ENCODE data around the gene GRIP1. TPM values are rescaled to one million over a fixed set of nuclear protein-coding genes. Genes with fewer than 3 reads are reported as not detected.

The GRIP1 gene
- total and polyA plus RNA-seq, 2 of the 4 experiments (the other 2 are of a cell fraction), result under 0.01 to 0.07 TPM

DNA sequence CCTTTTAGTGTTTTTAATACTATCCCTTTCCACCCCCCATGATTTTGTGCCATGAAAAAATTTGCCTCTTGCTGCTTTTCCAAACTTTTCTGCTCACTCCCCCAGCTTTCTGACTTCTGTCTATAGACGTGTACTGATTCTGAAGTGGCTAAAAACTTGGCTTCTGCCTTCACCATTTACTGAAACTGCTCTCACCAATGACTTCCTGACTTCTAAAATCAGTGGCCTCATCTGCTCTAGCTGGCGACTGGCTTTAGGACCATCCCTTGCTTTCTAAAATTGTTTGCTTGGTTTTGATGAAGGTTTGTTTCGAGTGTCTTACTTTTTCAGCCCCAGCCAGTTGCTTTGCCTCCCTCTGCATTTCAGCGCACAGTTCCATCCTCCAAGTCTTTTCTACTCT lies 231.2 kb downstream of the GRIP1 start:
- Histone ChIP-seq H3K36me3 (ENCODE audit: control insufficient read depth, insufficient read depth, low read length) (no peaks in the 10 kb centered on the region), H2BK15ac (ENCODE audit: low read depth, low read length) (no peak overlapping the region), H4K8ac (ENCODE audit: low read depth in 2 of 2, low read length in 2 of 2) (no peak overlapping the region), H3K4me2 (ENCODE audit: low read depth, low read length) (no peak overlapping the region), H3K14ac (replicated peaks; ENCODE audit: low read depth, low read length) (no peak overlapping the region), H2AFZ (replicated peaks; ENCODE audit: low read length, poor library complexity) (no peak overlapping the region), H2AK5ac (ENCODE audit: low read depth, low read length) (no peak overlapping the region), H3K9ac (ENCODE audit: low read depth, low read length) (no peak overlapping the region), H2BK120ac (ENCODE audit: low read depth, low read length) (no peak overlapping the region), H3K4me1 (ENCODE audit: control insufficient read depth, insufficient read depth, low read length) (no peaks in the 10 kb centered on the region), H2AK9ac (replicated peaks; ENCODE audit: low read depth, low read length, poor library complexity) (no peak overlapping the region), H4K20me1 (ENCODE audit: insufficient read depth, low read length) (no peaks in the 10 kb centered on the region), H3K18ac (ENCODE audit: low read depth, low read length) (no peak overlapping the region), H2BK20ac (ENCODE audit: low read depth, low read length) (no peak overlapping the region), H3K56ac (ENCODE audit: extremely low read depth, insufficient read depth, low read length) (no peak overlapping the region), H3K9me1 (ENCODE audit: insufficient read depth, low read length) (no peaks in the 10 kb centered on the region), H4K5ac (ENCODE audit: low read depth, low read length) (no peak overlapping the region), H3K79me1 (ENCODE audit: low read depth in 1 of 2, low read length in 2 of 2) (no peaks in the 10 kb centered on the region), H3K4ac (ENCODE audit: low read depth, low read length) (no peak overlapping the region), H3K27me3 (ENCODE audit: control insufficient read depth, insufficient read depth, low read length) (peaks cover 4% of the 10 kb centered on the region), H3K23ac (ENCODE audit: low read depth, low read length) (no peak overlapping the region), H3K4me3 (ENCODE audit: insufficient read depth, low read depth, low read length) (no peak overlapping the region), H3K9me3 (ENCODE audit: control insufficient read depth, insufficient read depth, low read length) (no peaks in the 10 kb centered on the region), H3K27ac (ENCODE audit: insufficient read depth, low read length) (no peak overlapping the region), H4K91ac (ENCODE audit: insufficient read depth, low read depth, low read length) (no peak overlapping the region), H2BK5ac (ENCODE audit: low read depth, low read length, poor library complexity, severe bottlenecking) (no peak overlapping the region)
- ATAC-seq (ENCODE audit: low read depth) (no peak), DNase-seq (no peak)
- in situ Hi-C loops (cut with MboI; ENCODE audit: low sequenced_read_pairs) (no loop called here), intact Hi-C loops (cut with micrococcal nuclease) (no loop called here), dilution Hi-C loops (cut with HindIII; ENCODE audit: low sequenced_read_pairs, unreplicated experiment) (no loop called here)
- POLR2A ChIA-PET (ENCODE audit: unreplicated experiment), result no interaction called here
- no CpG with 5 or more reads among the region's 4 CpGs for WGBS, 2 experiments (ENCODE audit: extremely low coverage in 2 of 2, insufficient read length in 1 of 2)
- CTCF ChIA-PET, result no interaction called here
- no TSS peak for BruUV-seq (replicated peaks)
- TF ChIP-seq RFX5 (IDR thresholded peaks at IDR 0.05; ENCODE audit: low read depth, low read length) (no peak), RAD21 (IDR thresholded peaks at IDR 0.05; ENCODE audit: low read length) (no peak), MAZ (IDR thresholded peaks at IDR 0.05; ENCODE audit: borderline replicate concordance, low read depth, low read length) (no peak), FOS (IDR thresholded peaks at IDR 0.05; ENCODE audit: low read depth, low read length) (no peak), POLR2A (IDR thresholded peaks at IDR 0.05; ENCODE audit: low read depth, low read length) (no peak), CHD1 (IDR thresholded peaks at IDR 0.05; ENCODE audit: low read depth, low read length) (no peak), MXI1 (IDR thresholded peaks at IDR 0.05; ENCODE audit: borderline replicate concordance, low read depth, low read length) (no peak), USF2 (IDR thresholded peaks at IDR 0.05; ENCODE audit: low read depth, low read length) (no peak)
- TF ChIP-seq, protein P1, sequence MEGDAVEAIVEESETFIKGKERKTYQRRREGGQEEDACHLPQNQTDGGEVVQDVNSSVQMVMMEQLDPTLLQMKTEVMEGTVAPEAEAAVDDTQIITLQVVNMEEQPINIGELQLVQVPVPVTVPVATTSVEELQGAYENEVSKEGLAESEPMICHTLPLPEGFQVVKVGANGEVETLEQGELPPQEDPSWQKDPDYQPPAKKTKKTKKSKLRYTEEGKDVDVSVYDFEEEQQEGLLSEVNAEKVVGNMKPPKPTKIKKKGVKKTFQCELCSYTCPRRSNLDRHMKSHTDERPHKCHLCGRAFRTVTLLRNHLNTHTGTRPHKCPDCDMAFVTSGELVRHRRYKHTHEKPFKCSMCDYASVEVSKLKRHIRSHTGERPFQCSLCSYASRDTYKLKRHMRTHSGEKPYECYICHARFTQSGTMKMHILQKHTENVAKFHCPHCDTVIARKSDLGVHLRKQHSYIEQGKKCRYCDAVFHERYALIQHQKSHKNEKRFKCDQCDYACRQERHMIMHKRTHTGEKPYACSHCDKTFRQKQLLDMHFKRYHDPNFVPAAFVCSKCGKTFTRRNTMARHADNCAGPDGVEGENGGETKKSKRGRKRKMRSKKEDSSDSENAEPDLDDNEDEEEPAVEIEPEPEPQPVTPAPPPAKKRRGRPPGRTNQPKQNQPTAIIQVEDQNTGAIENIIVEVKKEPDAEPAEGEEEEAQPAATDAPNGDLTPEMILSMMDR (conservative IDR thresholded peaks at IDR 0.05; ENCODE audit: low read depth, low read length), result no peak
- TF ChIP-seq, protein P2, sequence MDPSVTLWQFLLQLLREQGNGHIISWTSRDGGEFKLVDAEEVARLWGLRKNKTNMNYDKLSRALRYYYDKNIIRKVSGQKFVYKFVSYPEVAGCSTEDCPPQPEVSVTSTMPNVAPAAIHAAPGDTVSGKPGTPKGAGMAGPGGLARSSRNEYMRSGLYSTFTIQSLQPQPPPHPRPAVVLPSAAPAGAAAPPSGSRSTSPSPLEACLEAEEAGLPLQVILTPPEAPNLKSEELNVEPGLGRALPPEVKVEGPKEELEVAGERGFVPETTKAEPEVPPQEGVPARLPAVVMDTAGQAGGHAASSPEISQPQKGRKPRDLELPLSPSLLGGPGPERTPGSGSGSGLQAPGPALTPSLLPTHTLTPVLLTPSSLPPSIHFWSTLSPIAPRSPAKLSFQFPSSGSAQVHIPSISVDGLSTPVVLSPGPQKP (IDR thresholded peaks at IDR 0.05; ENCODE audit: borderline replicate concordance, low read depth, low read length), result no peak
